ENCODE data around the gene PEX5L. TPM values are rescaled to one million over a fixed set of nuclear protein-coding genes. Genes with fewer than 3 reads are reported as not detected.
"Not testable (repeated sequence)": the region's sequence is repeated elsewhere in the genome, so short reads cannot be mapped to it uniquely, and the experiment has no call there.

Gene PEX5L
- polyA plus RNA-seq, 1 experiment = not detected

GRCh38 chr3:180063783-180064182 lies 27.0 kb upstream of the PEX5L start:
- ChIA-PET CTCF (no interaction called here), POLR2A (no interaction called here)
- no peak for DNase-seq (ENCODE audit: low read depth)
- no peak overlapping the region for H3K4me3 ChIP-seq (ENCODE audit: low read depth, low read length)
- no peaks in the 10 kb centered on the region for H3K36me3 ChIP-seq (ENCODE audit: control insufficient read depth, insufficient read depth, low read length)
- TF ChIP-seq CTCF (IDR thresholded peaks at IDR 0.05; ENCODE audit: insufficient read depth, low read depth, low read length) = no peak
- H3K27me3 ChIP-seq (ENCODE audit: control insufficient read depth, insufficient read depth, low read length) = no peaks in the 10 kb centered on the region

- Histone ChIP-seq H3K4me3 (ENCODE audit: low read depth, low read length) (no peak overlapping the region), H3K36me3 (ENCODE audit: control insufficient read depth, insufficient read depth, low read length) (no peaks in the 10 kb centered on the region), H3K27me3 (ENCODE audit: control insufficient read depth, insufficient read depth, low read length) (no peaks in the 10 kb centered on the region)
- DNase-seq (ENCODE audit: low read depth) = no peak
- CTCF ChIA-PET = interaction anchor here (0.7 kb wide), 1 partner anchor 33 kb away, joined by 4 read pairs; no protein-coding TSS in a partner anchor
- TF ChIP-seq CTCF (IDR thresholded peaks at IDR 0.05; ENCODE audit: insufficient read depth, low read depth, low read length) = no peak
- POLR2A ChIA-PET = no interaction called here
Observed at GRCh38 chr3:180062771-180063170, 26.0 kb upstream of the PEX5L start.

- TF ChIP-seq CTCF (IDR thresholded peaks at IDR 0.05; ENCODE audit: insufficient read depth, low read depth, low read length) = no peak
- CTCF ChIA-PET = no interaction called here
- no peak for DNase-seq (ENCODE audit: low read depth)
- POLR2A ChIA-PET = no interaction called here
- no peaks in the 10 kb centered on the region for H3K36me3 ChIP-seq (ENCODE audit: control insufficient read depth, insufficient read depth, low read length)
- no peaks in the 10 kb centered on the region for H3K27me3 ChIP-seq (ENCODE audit: control insufficient read depth, insufficient read depth, low read length)
- H3K4me3 ChIP-seq (ENCODE audit: low read depth, low read length) = no peak overlapping the region
Observed at GRCh38 chr3:180059356-180059755, 22.6 kb upstream of the PEX5L start.

DNA sequence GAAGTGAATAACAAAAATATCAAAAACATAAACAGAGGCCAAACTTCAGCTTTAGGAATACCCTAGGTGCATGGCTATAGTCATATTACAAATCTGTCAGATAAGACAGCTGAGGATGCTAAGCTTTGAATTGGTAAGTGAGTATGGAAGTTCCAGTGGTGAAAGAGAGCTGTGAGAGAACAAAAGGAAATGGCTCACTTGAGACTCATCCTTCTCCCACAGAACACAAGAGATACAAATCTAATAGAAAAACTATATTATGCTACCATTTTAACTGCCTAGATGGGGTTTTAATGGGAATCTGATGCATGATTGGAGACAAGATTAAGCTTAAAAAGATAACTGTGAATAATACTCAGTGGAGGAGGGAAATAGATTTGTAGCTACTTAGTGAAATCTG lies 21.5 kb upstream of the PEX5L start:
- no peak for DNase-seq (ENCODE audit: low read depth)
- TF ChIP-seq CTCF (IDR thresholded peaks at IDR 0.05; ENCODE audit: insufficient read depth, low read depth, low read length) = no peak
- CTCF ChIA-PET = no interaction called here
- Histone ChIP-seq H3K27me3 (ENCODE audit: control insufficient read depth, insufficient read depth, low read length) (no peaks in the 10 kb centered on the region), H3K4me3 (ENCODE audit: low read depth, low read length) (no peak overlapping the region), H3K36me3 (ENCODE audit: control insufficient read depth, insufficient read depth, low read length) (no peaks in the 10 kb centered on the region)
- POLR2A ChIA-PET = no interaction called here

DNA sequence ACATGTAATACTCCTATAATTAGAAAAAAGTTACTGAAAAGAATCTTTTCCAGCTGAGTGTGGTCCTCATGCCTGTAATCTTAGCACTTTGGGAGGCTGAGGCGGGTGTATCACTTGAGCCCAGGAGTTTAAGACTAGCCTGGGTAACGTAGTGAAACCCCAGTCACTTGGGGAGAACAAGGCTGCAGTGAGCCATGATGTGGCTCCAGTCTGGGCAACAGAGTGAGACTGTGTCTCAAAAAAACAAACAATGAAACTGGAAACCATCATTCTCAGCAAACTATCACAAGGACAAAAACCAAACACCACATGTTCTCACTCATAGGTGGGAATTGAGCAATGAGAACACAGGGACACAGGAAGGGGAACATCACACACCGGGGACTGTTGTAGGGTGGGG lies 18.9 kb upstream of the PEX5L start:
- DNase-seq (ENCODE audit: low read depth); H3K27me3 ChIP-seq (ENCODE audit: control insufficient read depth, insufficient read depth, low read length); POLR2A ChIA-PET; H3K4me3 ChIP-seq (ENCODE audit: low read depth, low read length); CTCF ChIA-PET; H3K36me3 ChIP-seq (ENCODE audit: control insufficient read depth, insufficient read depth, low read length): not testable (repeated sequence)

GRCh38 chr3:180049391-180049790 lies 12.7 kb upstream of the PEX5L start:
- no peak for DNase-seq (ENCODE audit: low read depth)
- no peak overlapping the region for H3K4me3 ChIP-seq (ENCODE audit: low read depth, low read length)
- ChIA-PET CTCF (no interaction called here), POLR2A (no interaction called here)
- H3K27me3 ChIP-seq (ENCODE audit: control insufficient read depth, insufficient read depth, low read length) = no peaks in the 10 kb centered on the region
- H3K36me3 ChIP-seq (ENCODE audit: control insufficient read depth, insufficient read depth, low read length) = no peaks in the 10 kb centered on the region
- TF ChIP-seq CTCF (IDR thresholded peaks at IDR 0.05; ENCODE audit: insufficient read depth, low read depth, low read length) = no peak

All from BJ (cell line).